Esophagus mucosa (tissue), 1 donor: ENCODE measurements around the gene KCNQ1. TPM values are rescaled to one million over a fixed set of nuclear protein-coding genes. Genes with fewer than 3 reads are reported as not detected.

ENCODE experiments used
- ATAC-seq: fragments of 200-7000 bp; cut with Tn5 transposase; one replicate; pipeline ENCODE4 v1.9.1; 2020
- total RNA-seq: library from RNA; stranded (reverse); gene quantifications from one replicate; pipeline ENCODE4 v1.2.4, GENCODE V29; 2023
- donor health status: DM: yes; HTN: yes; CAD: no.

The KCNQ1 gene
- total RNA-seq, 1 donor from 2014 or later, result 1.6 TPM

DNA sequence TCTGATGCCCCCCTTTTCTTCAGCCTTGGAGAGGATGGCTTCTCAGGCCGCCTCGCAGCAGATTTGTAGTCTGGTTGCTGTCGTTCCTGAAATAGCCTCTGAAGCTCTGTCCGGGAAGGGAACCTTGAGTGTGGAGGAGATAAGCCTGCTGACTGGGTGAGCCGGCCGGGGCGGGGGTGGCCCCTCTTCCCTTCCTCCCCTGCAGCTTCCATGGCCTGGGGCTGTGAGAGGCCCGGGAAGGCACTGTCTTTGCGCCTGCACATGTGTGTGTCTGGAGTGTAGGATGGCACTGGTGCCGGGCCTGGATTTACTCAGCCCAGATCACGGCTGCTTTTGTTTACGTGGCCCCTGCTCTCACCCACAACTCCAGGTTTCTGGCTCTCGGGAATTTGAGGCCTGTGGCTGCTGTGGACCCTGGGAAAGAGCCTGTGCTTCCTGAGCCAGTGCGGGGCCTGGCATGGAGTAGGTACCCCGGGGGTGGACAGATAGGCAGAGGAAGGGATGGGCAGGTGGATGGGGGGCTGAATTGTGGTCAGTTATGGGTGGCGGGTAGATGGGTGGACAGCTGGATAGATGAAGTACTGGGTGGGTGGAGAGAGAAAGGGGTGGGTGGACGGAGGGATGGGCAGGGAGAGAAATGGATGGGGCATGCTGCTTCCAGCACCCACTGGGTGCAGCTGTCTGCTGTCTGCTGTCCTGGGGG, 16.6 kb downstream of the KCNQ1 start:
- ATAC-seq, result no peak

- ATAC-seq, result no peak
These were observed 17.2 kb downstream of the KCNQ1 start for GRCh38 chr11:2461956-2462542.

DNA sequence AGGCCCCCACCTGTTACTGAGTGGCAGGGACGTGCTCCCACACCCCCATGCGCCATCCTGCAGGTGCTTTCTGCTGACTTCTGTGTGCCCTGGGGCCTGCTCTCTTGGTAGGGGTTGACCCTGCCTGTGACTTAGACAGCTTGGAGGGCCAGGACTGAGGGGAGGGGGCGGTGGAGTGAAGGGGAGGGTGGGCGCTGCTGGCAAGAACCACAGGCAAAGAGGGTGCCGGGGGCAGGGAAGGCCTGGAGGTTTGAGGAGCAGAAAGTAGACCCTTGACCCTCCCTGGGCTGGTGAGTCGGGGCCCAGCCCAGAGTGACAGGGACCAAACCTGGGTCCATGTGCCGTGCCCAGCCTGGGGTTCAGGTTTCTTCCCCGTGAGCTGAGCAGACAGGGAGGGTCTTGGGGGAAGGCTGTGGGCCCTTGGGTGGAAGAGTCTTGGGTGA, 17.8 kb downstream of the KCNQ1 start:
- ATAC-seq, result no peak

GRCh38 chr11:2462986-2463765, 18.4 kb downstream of the KCNQ1 start:
- ATAC-seq, result no peak

GRCh38 chr11:2463766-2464277, 19.0 kb downstream of the KCNQ1 start:
- no peak for ATAC-seq

DNA sequence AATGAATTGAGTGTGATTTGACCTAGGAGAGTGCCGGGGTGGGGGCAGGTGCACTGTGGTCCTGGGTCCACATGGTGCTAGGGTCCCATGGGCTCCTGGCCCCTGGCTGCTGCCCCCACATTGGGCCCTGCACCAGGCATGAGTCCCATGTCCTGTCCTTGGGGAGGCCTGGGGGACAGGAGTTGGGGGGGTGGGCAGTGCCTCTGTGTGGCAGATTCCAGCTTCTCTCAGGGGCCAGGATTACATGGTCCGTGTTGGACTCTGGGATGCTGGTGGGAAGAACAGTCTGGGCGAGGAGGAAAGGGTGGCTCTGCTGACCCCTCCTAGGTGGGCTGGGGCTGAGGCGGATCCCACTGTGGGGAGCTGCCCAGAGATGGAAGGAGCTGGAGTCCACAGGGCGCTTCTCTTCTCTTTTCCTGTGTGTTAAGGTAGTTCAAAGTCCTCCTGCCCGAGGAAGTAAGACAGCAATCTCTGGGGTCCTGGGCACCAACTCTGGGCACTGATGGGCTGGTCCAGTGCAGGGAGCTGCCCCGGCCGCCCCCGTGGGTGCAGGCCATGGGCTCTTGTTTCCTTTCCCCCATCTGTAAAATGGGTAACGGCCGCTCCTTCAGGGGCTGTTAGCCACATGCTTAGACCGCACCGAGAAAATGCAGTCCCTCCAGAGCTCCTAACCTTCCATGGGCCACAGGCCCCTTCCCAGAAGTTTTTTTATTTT, 19.8 kb downstream of the KCNQ1 start:
- no peak for ATAC-seq

GRCh38 chr11:2465202-2466068, 20.6 kb downstream of the KCNQ1 start:
- ATAC-seq, result no peak

- ATAC-seq, result no peak
These were observed 21.4 kb downstream of the KCNQ1 start for GRCh38 chr11:2466069-2466801.

- ATAC-seq, result peak; percentile 51
These were observed 22.3 kb downstream of the KCNQ1 start for GRCh38 chr11:2466869-2467694.

DNA sequence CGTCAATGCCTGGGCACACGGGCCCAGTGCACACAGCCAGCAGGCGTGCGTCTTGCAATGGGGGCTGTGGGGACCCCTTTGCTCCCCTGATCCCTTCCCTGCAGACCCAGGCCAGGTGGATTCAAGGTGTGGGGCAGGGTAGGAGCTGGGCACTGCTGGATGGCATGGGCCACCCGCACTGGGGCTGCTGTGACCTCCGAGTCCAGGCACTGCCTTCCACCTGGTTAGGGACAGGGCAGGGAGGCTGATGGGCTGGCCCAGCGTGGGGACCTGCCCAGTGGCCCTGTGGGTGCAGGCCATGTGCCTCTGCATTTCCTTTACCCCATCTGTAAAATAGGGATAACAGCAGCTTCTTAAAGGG, 22.9 kb downstream of the KCNQ1 start:
- no peak for ATAC-seq

- no peak for ATAC-seq
These were observed 23.8 kb downstream of the KCNQ1 start for GRCh38 chr11:2468363-2469235.

GRCh38 chr11:2470495-2470894, 25.7 kb downstream of the KCNQ1 start:
- no peak for ATAC-seq

GRCh38 chr11:2471048-2471803, 26.4 kb downstream of the KCNQ1 start:
- ATAC-seq, result no peak

- ATAC-seq, result peak; percentile 11
These were observed 26.9 kb downstream of the KCNQ1 start for GRCh38 chr11:2471804-2472096.

- no peak for ATAC-seq
These were observed 27.8 kb downstream of the KCNQ1 start for GRCh38 chr11:2472428-2473186.

- no peak for ATAC-seq
These were observed 28.7 kb downstream of the KCNQ1 start for GRCh38 chr11:2473361-2474058.
